ENCODE results near the gene RBM34. TPM values are rescaled to one million over a fixed set of nuclear protein-coding genes. Genes with fewer than 3 reads are reported as not detected.
A peak's percentile ranks its signal among the peaks of the same experiment; 100 is the strongest.

Gene RBM34, protein sequence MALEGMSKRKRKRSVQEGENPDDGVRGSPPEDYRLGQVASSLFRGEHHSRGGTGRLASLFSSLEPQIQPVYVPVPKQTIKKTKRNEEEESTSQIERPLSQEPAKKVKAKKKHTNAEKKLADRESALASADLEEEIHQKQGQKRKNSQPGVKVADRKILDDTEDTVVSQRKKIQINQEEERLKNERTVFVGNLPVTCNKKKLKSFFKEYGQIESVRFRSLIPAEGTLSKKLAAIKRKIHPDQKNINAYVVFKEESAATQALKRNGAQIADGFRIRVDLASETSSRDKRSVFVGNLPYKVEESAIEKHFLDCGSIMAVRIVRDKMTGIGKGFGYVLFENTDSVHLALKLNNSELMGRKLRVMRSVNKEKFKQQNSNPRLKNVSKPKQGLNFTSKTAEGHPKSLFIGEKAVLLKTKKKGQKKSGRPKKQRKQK
- total RNA-seq (2022): 150 and 184 TPM in 2 replicates
- percentile 94 among the genes with signal in this experiment for Bru-seq, nascent RNA
- BruChase-seq, experiment 1, labeled RNA remaining after a 6-hour chase: percentile 86 among the genes with signal in this experiment
- percentile 93 among the genes with signal in this experiment for BruChase-seq, experiment 2, labeled RNA remaining after a 2-hour chase
- long read RNA-seq, transcript RBM34-201 (11 exons, 2,054 nt): major isoform, 133 of 213 reads
- long read RNA-seq, partial matches to known transcripts: 15 of 213 reads
- long read RNA-seq, other reads (novel, unspliced or antisense): 60 of 213 reads

- intact Hi-C loops (cut with micrococcal nuclease): loop anchor here (1.0 to 10.0 kb wide), 4 partner anchors 57 to 686 kb away; partner anchors contain the start of genes ARID4B, GGPS1 and TARBP1
- BruUV-seq (replicated peaks): no TSS peak
- TF ChIP-seq, protein P1, sequence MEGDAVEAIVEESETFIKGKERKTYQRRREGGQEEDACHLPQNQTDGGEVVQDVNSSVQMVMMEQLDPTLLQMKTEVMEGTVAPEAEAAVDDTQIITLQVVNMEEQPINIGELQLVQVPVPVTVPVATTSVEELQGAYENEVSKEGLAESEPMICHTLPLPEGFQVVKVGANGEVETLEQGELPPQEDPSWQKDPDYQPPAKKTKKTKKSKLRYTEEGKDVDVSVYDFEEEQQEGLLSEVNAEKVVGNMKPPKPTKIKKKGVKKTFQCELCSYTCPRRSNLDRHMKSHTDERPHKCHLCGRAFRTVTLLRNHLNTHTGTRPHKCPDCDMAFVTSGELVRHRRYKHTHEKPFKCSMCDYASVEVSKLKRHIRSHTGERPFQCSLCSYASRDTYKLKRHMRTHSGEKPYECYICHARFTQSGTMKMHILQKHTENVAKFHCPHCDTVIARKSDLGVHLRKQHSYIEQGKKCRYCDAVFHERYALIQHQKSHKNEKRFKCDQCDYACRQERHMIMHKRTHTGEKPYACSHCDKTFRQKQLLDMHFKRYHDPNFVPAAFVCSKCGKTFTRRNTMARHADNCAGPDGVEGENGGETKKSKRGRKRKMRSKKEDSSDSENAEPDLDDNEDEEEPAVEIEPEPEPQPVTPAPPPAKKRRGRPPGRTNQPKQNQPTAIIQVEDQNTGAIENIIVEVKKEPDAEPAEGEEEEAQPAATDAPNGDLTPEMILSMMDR (IDR thresholded peaks at IDR 0.05; ENCODE audit: unreplicated experiment): no peak
- Mint-ChIP-seq H3K4me1 (ENCODE audit: insufficient read depth, unreplicated experiment) (peaks cover 14% of the 10 kb centered on the region), H3K4me3 (ENCODE audit: unreplicated experiment) (peak within 1 kb of the TSS; percentile 84), H3K27ac (ENCODE audit: low read depth, unreplicated experiment) (peak within 1 kb of the TSS; percentile 95), H3K9me3 (ENCODE audit: unreplicated experiment) (no peaks in the 10 kb centered on the region), H3K27me3 (ENCODE audit: insufficient read depth, unreplicated experiment) (no peaks in the 10 kb centered on the region), H3K36me3 (ENCODE audit: insufficient read depth, unreplicated experiment) (peaks cover 16% of the 10 kb centered on the region)
- CTCF ChIA-PET: interaction anchor here (0.5 to 3.5 kb wide), 10 partner anchors 12 to 435 kb away, joined by 3 to 15 read pairs (median 4); no protein-coding TSS in a partner anchor
- peak; percentile 97 for DNase-seq (ENCODE audit: unreplicated experiment)
- POLR2A ChIA-PET: interaction anchor here (0.5 to 7.8 kb wide), 62 partner anchors 10 to 1786 kb away, joined by 3 to 131 read pairs (median 6); partner anchors contain the start of genes ARID4B, B3GALNT2, COA6 and GGPS1
Measured at GRCh38 chr1:235160957-235161684, at the start of gene RBM34. Gene RBM34 (minus strand): TSS chr1:235161250. CDS start chr1:235161226, 24 bp downstream.

DNA sequence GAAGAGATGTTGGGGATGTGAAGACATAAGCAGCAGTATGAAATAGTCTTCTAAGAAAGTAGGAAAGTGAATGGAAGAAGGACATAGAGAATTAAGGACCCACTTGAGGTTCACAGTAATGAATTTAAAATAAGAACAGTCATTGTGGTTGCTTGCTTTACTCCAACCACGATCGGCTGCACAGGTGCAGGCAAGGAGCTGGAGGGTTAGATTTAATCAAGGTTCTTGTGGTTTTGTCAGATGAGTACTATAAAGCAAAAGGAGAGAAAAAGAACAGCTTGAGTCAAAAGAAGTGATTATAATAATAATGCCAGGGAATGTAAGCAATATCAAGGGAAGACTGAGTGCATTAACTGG is 46.1 kb upstream of the RBM34 start:
- H3K4me3 Mint-ChIP-seq (ENCODE audit: unreplicated experiment): no peak overlapping the region
- H3K36me3 Mint-ChIP-seq (ENCODE audit: insufficient read depth, unreplicated experiment): peaks cover 81% of the 10 kb centered on the region
- ChIA-PET POLR2A (interaction anchor here (1.4 kb wide), 1 partner anchor 11 kb away, joined by 9 read pairs; no protein-coding TSS in a partner anchor), CTCF (interaction anchor here (0.6 to 1.0 kb wide), 2 partner anchors 16 to 75 kb away, joined by 3 to 5 read pairs; no protein-coding TSS in a partner anchor)
- intact Hi-C loops (cut with micrococcal nuclease): no loop called here
- TF ChIP-seq, protein P1 (IDR thresholded peaks at IDR 0.05; ENCODE audit: unreplicated experiment): no peak
- no peaks in the 10 kb centered on the region for H3K4me1 Mint-ChIP-seq (ENCODE audit: insufficient read depth, unreplicated experiment)
- no peak overlapping the region for H3K27ac Mint-ChIP-seq (ENCODE audit: low read depth, unreplicated experiment)
- no peaks in the 10 kb centered on the region for H3K9me3 Mint-ChIP-seq (ENCODE audit: unreplicated experiment)
- no peaks in the 10 kb centered on the region for H3K27me3 Mint-ChIP-seq (ENCODE audit: insufficient read depth, unreplicated experiment)
- BruUV-seq (replicated peaks): no TSS peak
- no peak for DNase-seq (ENCODE audit: unreplicated experiment)

DNA sequence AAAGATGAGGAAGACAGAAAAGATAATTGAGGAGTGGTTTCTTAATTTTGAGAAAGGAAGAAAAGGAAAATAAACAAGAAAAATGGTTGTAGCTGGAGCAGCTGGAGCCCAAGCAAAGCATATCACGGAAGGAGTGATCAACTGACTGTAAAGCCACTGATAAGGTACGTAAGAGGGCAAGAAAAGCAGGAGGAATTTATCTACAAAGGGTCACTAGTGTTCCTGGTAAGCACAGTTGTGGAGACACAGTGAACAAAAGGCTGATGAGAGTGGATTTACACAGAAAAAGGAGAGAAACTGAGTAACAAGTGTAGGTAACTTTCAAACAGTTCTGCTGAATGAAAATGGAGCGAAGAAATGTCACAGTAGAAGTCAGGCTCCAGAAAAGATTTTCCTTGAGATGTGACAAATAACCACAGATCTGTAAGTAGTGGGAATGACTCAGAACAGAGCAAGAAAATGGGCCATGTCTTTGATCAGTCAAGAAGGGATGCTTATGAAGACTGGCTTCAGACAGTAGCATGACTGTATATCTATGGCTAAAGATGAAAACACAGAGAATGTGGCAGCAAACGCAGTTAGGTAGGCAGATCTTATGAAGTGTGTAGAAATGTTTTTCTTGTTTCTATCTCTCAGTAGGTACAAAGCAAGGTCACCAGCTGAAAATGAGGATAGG is 45.6 kb upstream of the RBM34 start:
- H3K27me3 Mint-ChIP-seq (ENCODE audit: insufficient read depth, unreplicated experiment): no peaks in the 10 kb centered on the region
- intact Hi-C loops (cut with micrococcal nuclease): no loop called here
- no peaks in the 10 kb centered on the region for H3K9me3 Mint-ChIP-seq (ENCODE audit: unreplicated experiment)
- peaks cover 76% of the 10 kb centered on the region for H3K36me3 Mint-ChIP-seq (ENCODE audit: insufficient read depth, unreplicated experiment)
- DNase-seq (ENCODE audit: unreplicated experiment): no peak
- no peak overlapping the region for H3K4me3 Mint-ChIP-seq (ENCODE audit: unreplicated experiment)
- no peak overlapping the region for H3K27ac Mint-ChIP-seq (ENCODE audit: low read depth, unreplicated experiment)
- TF ChIP-seq, protein P1 (IDR thresholded peaks at IDR 0.05; ENCODE audit: unreplicated experiment): no peak
- BruUV-seq (replicated peaks): no TSS peak
- CTCF ChIA-PET: interaction anchor here (1.0 kb wide), 1 partner anchor 75 kb away, joined by 5 read pairs; no protein-coding TSS in a partner anchor
- POLR2A ChIA-PET: interaction anchor here (0.7 to 1.4 kb wide), 3 partner anchors 10 to 202 kb away, joined by 3 to 9 read pairs (median 5); no protein-coding TSS in a partner anchor
- H3K4me1 Mint-ChIP-seq (ENCODE audit: insufficient read depth, unreplicated experiment): no peaks in the 10 kb centered on the region
